Erythroblast (primary cell): Measurements from ENCODE around the gene HOPX.
"Not testable (repeated sequence)": the region's sequence is repeated elsewhere in the genome, so short reads cannot be mapped to it uniquely, and the experiment has no call there.

Source experiments
- DNase-seq, 2 experiments: peaks; one replicate each; lab custom pipeline; 2025; lab: John Stamatoyannopoulos, UW
- GATA1 ChIP-seq: IDR thresholded peaks from 2 replicates; pipeline ENCODE4 v1.6.1; 2011; ENCODE audit warnings: low read depth, mild to moderate bottlenecking, control low read depth, low read length, moderate library complexity
- POLR2A ChIP-seq: IDR thresholded peaks from 2 replicates; pipeline ENCODE4 v1.6.1; 2011; ENCODE audit warnings: mild to moderate bottlenecking, low read length

The HOPX gene

DNA sequence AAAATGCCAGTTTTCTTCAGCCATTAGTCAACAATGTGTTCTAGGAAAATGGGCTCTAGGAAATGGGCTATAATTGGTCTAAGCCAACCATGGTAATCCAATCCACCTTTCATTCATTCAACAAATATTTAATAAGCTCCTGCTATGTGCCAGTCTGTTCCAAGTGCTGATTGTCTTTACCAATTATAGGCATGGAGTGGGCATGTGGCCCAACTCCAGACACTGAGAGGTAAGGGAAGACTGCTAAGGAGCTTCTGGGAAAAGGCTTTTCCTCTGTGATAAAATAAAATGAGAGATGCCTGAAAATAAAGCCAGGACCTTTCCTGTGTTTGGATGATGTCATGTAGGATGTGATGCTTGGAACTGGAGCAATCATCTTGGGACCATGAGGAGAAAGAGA, 43.3 kb downstream of the HOPX start:
- no peak for TF ChIP-seq GATA1
- TF ChIP-seq POLR2A = no peak
- no peak for DNase-seq

DNA sequence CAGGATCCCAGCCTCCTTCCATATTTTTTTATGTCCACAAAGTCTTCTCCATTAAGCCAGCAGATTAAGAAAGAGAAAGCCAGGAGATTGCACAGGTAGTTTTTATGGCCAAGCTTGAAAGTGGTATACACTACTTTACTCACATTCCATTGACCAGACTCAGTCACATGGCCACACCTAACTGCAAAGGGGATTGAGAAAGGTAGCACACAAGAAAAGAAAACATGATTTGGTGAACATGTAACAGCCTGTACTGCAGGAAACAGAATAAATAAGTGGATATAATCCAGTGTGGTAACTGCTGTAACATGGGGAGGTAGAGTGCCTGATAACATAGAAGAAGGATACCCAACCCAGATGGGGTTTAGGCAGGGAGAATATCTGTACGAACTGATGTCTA, 43.9 kb downstream of the HOPX start:
- no peak for DNase-seq
- TF ChIP-seq POLR2A (no peak), GATA1 (no peak)

DNA sequence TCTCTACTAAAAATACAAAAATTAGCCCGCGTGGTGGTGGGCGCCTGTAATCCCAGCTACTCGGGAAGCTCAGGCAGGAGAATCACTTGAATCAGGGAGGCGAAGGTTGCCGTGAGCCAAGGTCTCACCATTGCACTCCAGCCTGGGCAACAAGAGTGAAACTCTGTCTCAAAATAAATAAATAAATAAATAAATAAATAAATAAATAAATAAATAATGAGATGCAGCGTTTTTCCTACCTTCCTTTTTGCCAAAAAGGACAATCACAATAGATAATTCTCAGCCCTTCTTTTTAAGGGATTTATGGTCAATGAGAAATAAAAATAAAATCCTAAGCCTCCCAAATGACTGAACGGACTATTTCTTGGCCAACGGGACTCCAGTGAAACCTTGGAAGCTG, 46.1 kb downstream of the HOPX start:
- not testable (repeated sequence) for DNase-seq

DNA sequence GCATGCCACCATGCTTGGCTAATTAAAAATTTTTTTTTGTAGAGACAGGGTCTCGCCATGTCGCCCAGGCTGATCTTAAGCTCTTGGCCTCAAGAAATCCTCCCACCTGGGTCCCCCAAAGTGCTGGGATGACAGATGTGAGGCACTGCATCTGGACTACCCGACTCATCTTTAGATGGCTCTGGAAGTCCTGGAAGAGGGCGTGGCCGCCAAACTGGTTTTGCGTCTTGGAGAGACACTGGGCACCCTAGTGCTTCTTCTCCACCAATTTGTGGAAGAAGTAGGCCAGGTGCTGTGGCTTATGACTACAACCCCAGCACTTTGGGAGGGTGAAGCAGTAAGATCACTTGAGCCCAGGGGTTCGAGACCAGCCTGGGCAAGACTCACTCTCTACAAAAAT, 47.6 kb downstream of the HOPX start:
- no peak for DNase-seq
- TF ChIP-seq GATA1 = no peak
- no peak for TF ChIP-seq POLR2A

DNA sequence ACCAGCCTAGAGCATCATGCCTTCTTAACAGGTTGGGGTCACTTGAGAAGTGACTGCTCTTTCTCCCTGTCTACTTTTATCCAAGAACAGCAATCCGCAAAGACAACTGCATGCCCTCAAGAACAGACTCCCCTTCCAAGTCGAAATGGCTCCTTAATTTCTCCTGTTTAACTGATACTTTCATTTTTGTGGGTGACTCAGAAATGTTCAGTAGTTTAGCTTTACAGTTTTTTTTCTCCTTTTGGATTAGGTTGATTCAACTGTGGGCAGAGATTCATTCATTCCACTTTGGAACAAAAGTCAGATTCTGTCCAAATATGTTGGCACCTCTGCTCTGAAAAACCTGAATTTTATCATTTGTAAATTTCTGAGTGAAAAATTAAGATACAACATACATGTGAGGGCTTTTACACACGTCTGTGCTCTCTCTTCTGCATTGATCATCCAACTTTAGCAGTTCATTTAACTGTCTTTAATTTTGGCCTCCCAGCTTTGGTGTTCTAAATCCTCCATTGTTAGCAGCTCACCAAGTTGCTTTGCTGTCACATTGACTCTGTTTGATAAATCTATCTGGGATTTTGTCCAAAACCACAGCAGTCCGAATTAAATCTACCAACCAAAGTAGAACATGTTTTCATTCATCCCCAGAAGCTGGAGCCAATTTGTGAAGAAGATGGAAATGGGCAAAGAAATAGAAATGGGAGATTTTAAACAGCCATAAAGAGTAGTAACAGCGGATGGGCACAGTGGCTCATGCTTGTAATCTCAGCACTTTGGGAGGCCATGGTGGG, 50.0 kb downstream of the HOPX start:
- TF ChIP-seq POLR2A (no peak), GATA1 (no peak)
- DNase-seq = no peak

DNA sequence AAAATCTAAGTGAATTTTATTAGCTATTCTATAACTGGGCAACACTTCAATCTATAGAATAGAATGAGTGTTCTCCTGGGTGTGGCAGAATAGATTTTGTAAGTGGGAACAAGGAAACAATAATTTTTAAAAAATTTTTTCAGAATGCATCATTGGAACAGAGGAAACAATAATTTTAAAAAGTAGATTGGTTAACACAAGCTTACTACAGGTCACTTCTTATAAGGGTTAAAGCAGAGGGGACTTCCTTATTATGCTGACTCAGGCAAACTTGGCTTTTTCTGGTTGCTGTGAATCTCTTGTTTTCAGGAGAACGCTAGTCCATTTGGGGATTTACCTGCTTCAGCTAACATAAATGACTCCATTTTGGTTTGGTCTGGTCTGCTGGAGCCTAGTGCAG, 52.5 kb downstream of the HOPX start:
- no peak for DNase-seq
- no peak for TF ChIP-seq POLR2A
- no peak for TF ChIP-seq GATA1

DNA sequence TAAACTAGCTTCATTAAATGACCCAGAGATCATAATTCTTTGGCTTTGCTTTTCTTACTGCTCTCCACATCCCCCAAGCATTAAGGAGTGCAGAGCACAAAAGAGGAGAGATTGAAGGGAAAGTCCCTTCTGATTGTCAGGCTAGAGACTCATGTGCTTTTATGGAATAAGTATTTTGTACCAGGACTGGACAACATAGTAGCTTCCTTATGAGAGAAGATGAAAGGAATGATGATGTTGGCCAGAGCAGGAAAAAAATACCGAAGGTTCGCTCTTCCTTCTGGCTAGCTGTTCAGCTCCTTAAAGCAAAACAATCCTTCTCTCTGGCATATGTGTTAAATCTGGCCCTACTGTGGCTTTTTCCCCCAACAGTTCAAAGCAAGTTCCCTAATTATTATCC, 53.1 kb downstream of the HOPX start:
- DNase-seq = no peak
- TF ChIP-seq GATA1 = no peak
- TF ChIP-seq POLR2A = no peak

DNA sequence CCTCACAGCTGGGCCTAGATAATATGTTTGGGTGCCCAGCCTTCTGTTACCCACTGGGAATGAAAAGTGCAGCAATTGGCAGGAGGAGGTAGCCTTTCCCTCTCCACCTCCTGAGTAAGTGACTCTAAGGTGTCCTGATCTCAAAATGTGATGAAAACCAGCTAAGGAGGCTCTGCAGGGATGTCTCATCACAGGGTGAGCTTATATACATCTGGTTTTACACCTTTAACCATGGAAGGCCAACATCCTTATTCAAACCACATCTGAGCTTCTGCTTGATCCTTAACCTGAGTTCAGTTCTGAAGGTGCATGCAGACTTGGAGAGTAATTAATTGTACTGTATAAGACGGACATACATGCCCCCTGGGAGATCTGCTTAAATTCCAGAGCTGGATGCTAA, 53.7 kb downstream of the HOPX start:
- no peak for TF ChIP-seq POLR2A
- no peak for TF ChIP-seq GATA1
- no peak for DNase-seq

DNA sequence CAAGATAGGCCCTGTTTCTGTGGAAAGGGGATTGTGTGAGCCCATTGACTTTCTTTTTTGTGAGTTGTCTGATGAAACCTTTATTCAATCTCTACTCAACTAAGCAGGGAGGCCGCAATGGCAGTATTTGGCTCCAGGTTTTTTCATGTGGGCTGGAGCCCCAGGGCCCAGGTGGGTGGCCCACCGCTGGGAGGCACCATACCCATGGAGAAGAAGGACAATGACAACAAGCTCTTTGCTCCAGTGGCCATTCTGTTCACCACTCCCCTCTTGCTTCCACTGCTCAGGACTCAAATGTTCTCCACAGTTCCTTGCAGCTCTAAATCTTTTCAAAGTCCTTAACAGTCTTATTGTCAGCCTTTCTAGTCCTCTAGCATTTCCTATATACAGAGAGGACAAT, 54.1 kb downstream of the HOPX start:
- TF ChIP-seq POLR2A = no peak
- no peak for TF ChIP-seq GATA1
- DNase-seq = no peak

DNA sequence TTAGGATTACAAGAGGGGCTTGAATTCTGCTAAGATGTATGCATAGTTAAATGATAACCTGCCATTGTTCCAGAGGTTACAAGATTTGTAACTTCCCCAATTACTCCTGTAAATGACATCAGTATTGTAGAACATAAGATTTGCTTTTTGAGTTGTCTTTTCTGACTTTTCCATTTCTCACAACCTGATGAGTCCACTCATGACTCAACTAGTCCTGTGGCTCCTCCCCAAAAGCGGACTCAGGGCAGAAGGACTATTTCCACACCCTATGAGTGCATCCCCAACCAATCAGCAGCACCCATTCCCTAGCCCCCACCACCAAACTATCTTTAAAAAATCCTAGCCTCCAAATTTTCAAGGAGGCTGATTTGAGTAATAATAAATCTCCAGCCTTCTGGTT, 54.7 kb downstream of the HOPX start:
- TF ChIP-seq POLR2A (no peak), GATA1 (no peak)
- no peak for DNase-seq

DNA sequence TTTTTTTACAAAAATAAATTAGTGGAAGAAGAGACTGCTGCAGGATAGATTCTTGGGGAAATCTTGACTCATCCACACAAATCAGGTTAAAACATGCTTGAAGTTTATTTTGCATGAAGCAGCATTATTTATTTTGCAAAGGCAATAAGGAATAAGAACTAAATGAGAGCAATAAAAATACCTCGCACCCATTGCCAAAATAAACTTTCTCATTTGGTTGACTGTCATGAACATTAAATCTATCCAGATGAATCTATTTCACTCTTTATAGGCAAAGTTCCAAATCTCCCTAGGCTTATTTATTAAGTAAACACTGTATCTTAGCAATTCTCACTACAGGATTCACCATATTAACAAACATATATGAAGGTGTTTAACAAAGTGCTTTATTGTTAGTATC, 58.9 kb downstream of the HOPX start:
- no peak for TF ChIP-seq GATA1
- TF ChIP-seq POLR2A = no peak

DNA sequence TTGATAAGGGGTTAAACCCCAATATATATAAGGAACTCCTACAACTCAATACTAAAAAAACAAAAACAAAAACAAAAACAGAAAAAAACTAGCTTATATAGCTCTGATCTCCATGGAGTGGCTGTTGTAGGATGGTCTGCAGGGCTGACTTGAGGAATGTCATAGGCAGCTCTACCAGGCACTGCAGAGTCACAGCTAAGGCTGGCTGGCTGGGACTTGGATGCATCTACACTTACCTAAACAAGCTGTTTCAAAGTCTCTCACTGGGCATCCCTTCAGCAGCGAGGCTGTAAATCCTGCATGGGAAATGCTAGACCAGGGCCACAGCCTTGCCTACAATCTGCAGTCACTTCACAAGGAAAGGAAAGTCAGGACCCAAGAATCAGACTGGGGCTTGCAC, 61.3 kb downstream of the HOPX start:
- no peak for DNase-seq

More for the DNA sequence above, 58.9 kb downstream of the HOPX start:
- DNase-seq = no peak

DNA sequence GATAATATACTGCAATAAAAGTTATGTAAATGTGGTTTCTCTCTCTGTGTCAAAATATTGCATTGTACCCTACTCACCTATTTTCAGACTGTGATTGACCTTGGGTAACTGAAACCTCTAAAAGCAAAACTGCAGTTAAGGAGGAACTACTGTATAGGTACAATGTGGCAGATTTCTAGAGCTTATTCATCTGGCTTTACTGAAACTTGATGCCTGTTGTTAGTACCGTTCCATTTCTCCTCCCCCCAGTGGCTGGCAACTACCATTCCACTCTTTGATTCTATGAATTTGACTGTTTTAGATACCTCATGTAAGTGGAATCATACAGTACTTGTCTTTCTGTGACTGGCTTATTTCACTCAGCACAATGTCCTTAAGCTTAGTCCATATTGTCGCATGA, 61.9 kb downstream of the HOPX start:
- TF ChIP-seq POLR2A (no peak), GATA1 (no peak)
- no peak for DNase-seq

More for the DNA sequence above, 61.3 kb downstream of the HOPX start:
- TF ChIP-seq POLR2A (no peak), GATA1 (no peak)

DNA sequence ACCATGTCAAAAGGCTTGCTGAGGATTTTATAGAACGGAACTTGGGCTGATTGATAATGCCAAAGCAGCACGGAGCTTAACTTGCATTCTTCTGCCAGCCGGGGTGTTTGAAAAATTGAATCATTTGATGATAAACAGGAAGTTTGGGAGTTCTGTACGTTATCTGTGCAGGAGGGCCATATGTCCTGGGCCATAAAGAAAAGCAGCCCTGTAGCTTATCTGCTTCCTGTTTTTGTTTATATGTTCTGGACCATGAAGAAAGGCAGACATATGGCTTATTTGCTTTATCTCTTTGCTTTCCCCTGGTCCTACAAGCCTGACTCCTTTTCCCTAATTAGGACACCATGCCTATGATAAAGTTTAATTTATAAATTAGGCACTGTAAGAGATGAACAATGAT, 62.4 kb downstream of the HOPX start:
- no peak for DNase-seq
- TF ChIP-seq POLR2A (no peak), GATA1 (no peak)

DNA sequence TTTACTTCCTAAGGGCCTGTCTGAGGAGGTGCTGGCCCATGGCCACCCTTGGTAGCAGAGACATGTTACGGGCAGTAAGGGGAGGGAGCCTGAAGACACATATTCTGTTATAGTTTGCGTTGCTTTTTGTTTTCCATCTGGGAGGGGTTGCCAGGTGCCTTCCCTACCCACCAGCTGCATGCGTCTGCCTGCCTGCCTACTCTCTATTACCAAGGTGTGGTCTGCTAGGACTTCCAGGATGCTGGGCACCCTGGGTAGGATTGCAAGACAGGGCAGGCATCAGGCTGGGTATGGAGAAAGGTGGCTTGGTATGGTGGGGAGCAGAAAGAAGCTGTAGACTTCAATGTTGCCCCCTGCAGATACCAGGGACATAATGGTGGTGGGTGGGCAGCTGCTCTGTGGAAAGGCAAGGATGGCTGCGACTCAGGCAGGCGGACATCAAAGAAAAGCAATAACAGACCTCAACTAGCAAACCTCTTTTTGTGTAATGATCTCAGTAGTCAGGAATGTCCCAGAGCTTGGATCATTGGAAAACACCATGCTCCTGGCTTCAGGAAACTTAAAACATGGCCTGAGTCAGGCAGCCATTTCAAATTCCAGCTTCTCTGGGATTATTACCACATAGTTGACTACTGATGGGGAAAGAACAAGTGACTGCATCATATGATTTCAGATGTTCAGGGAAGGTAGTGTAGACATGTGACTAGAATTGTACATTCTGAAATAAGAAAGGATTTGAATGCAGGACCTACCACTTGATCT, 67.8 kb downstream of the HOPX start:
- TF ChIP-seq GATA1 (no peak), POLR2A (no peak)
- no peak for DNase-seq
